H9 (cell line): ENCODE measurements around the gene FAM53B. TPM values are rescaled to one million over a fixed set of nuclear protein-coding genes. Genes with fewer than 3 reads are reported as not detected.

Experiments
- DNase-seq: peaks from one replicate; pipeline ENCODE4 v3.0.0-alpha.2; 2017
- H2AFZ ChIP-seq: one replicate; pipeline ENCODE4 v1.6.1; 2013; ENCODE audit warnings: mild to moderate bottlenecking, low read length, control low read depth, moderate library complexity
- H2AK5ac ChIP-seq: 2 replicates; pipeline ENCODE4 v1.6.1; 2013; ENCODE audit warnings: low read length, control low read depth, mixed read lengths; ENCODE audit not compliant: insufficient read length
- H2BK120ac ChIP-seq: one replicate; pipeline ENCODE4 v1.6.1; 2013; ENCODE audit warnings: low read depth, mild to moderate bottlenecking, low read length, control low read depth, inconsistent platforms; ENCODE audit not compliant: poor library complexity, severe bottlenecking
- H2BK12ac ChIP-seq: 2 replicates; pipeline ENCODE4 v1.6.1; 2013; ENCODE audit warnings: low read length, control low read depth, mixed read lengths, low read depth; ENCODE audit not compliant: insufficient read length
- H2BK15ac ChIP-seq: 2 replicates; pipeline ENCODE4 v1.6.1; 2013; ENCODE audit warnings: low read depth, low read length, control low read depth
- H2BK20ac ChIP-seq: one replicate; pipeline ENCODE4 v1.6.1; 2013; ENCODE audit warnings: low read depth, mild to moderate bottlenecking, low read length, control low read depth, inconsistent platforms; ENCODE audit not compliant: poor library complexity, severe bottlenecking
- H2BK5ac ChIP-seq: 2 replicates; pipeline ENCODE4 v1.6.1; 2013; ENCODE audit warnings: low read length, control low read depth, mixed read lengths; ENCODE audit not compliant: insufficient read length
- H3K14ac ChIP-seq: 2 replicates; pipeline ENCODE4 v1.6.1; 2013; ENCODE audit warnings: low read length, control low read depth; ENCODE audit not compliant: insufficient read depth
- H3K18ac ChIP-seq: 2 replicates; pipeline ENCODE4 v1.6.1; 2013; ENCODE audit warnings: low read depth, mild to moderate bottlenecking, mixed read lengths, low read length, control low read depth; ENCODE audit not compliant: insufficient read length
- H3K23ac ChIP-seq: 2 replicates; pipeline ENCODE4 v1.6.1; 2013; ENCODE audit warnings: low read length, control low read depth, mixed read lengths, low read depth; ENCODE audit not compliant: insufficient read length
- H3K23me2 ChIP-seq: 2 replicates; pipeline ENCODE4 v1.6.1; 2013; ENCODE audit warnings: low read depth, mild to moderate bottlenecking, mixed read lengths, low read length, control low read depth; ENCODE audit not compliant: insufficient read length, poor library complexity, severe bottlenecking
- H3K27ac ChIP-seq: 2 replicates; pipeline ENCODE4 v1.5.1; 2013; ENCODE audit warnings: low read length, control low read depth, mixed read lengths, low read depth; ENCODE audit not compliant: insufficient read length
- H3K27me3 ChIP-seq: 2 replicates; pipeline ENCODE4 v1.6.1; 2013; ENCODE audit warnings: low read length, control low read depth, inconsistent platforms; ENCODE audit not compliant: insufficient read depth
- H3K4ac ChIP-seq: 2 replicates; pipeline ENCODE4 v1.6.1; 2013; ENCODE audit warnings: low read depth, mild to moderate bottlenecking, control low read depth, inconsistent platforms, low read length, moderate library complexity
- H3K4me1 ChIP-seq: 2 replicates; pipeline ENCODE4 v1.6.1; 2013; ENCODE audit warnings: low read length, control low read depth, inconsistent platforms; ENCODE audit not compliant: insufficient read depth
- H3K4me2 ChIP-seq: 2 replicates; pipeline ENCODE4 v1.6.1; 2013; ENCODE audit warnings: low read length, control low read depth, mixed read lengths; ENCODE audit not compliant: insufficient read length, insufficient read depth
- H3K56ac ChIP-seq: 2 replicates; pipeline ENCODE4 v1.6.1; 2013; ENCODE audit warnings: low read depth, mild to moderate bottlenecking, mixed read lengths, low read length, control low read depth; ENCODE audit not compliant: insufficient read length
- H3K79me1 ChIP-seq: 2 replicates; pipeline ENCODE4 v1.6.1; 2013; ENCODE audit warnings: low read depth, mild to moderate bottlenecking, moderate library complexity, low read length, control low read depth, inconsistent platforms; ENCODE audit not compliant: insufficient read depth, poor library complexity, severe bottlenecking
- H3K79me2 ChIP-seq: 2 replicates; pipeline ENCODE4 v1.6.1; 2013; ENCODE audit warnings: low read length, control low read depth, inconsistent platforms; ENCODE audit not compliant: insufficient read depth
- H3K9ac ChIP-seq: 2 replicates; pipeline ENCODE4 v1.6.1; 2013; ENCODE audit warnings: low read length, control low read depth, mixed read lengths; ENCODE audit not compliant: insufficient read length; ENCODE audit errors: extremely low read depth
- H3K9me3 ChIP-seq: one replicate; pipeline ENCODE4 v1.6.1; 2013; ENCODE audit warnings: low read depth, low read length, inconsistent platforms; ENCODE audit not compliant: control insufficient read depth
- H3T11ph ChIP-seq: one replicate; pipeline ENCODE4 v1.6.1; 2013; ENCODE audit warnings: mild to moderate bottlenecking, low read length, control low read depth, inconsistent platforms
- H4K20me1 ChIP-seq: one replicate; pipeline ENCODE4 v1.6.1; 2013; ENCODE audit not compliant: control insufficient read depth, insufficient read length, insufficient read depth
- H4K5ac ChIP-seq: 2 replicates; pipeline ENCODE4 v1.6.1; 2013; ENCODE audit warnings: low read depth, mild to moderate bottlenecking, mixed read lengths, low read length, control low read depth; ENCODE audit not compliant: insufficient read length
- H4K8ac ChIP-seq: replicated peaks from 2 replicates; pipeline ENCODE4 v1.6.1; 2013; ENCODE audit warnings: low read length, control low read depth, mixed read lengths, low read depth; ENCODE audit not compliant: insufficient read length
- H4K91ac ChIP-seq: 2 replicates; pipeline ENCODE4 v1.6.1; 2013; ENCODE audit warnings: low read depth, mild to moderate bottlenecking, moderate library complexity, mixed read lengths, low read length, control low read depth; ENCODE audit not compliant: insufficient read length
- H3K27ac Mint-ChIP-seq, 3 experiments: 2 replicates in 2 of 3; 3 replicates in 1 of 3; pipeline ENCODE4 v1.8.0; 2020 to 2021; ENCODE audit warnings: mixed read lengths in 3 of 3, mild to moderate bottlenecking in 1 of 3, moderate library complexity in 1 of 3
- H3K27me3 Mint-ChIP-seq: 2 replicates; pipeline ENCODE4 v1.8.0; 2021; ENCODE audit warnings: low read depth, mild to moderate bottlenecking, moderate library complexity, mixed read lengths
- H3K36me3 Mint-ChIP-seq, 3 experiments: 2 replicates in 2 of 3; 3 replicates in 1 of 3; pipeline ENCODE4 v1.8.0; 2020 to 2021; ENCODE audit warnings: low read depth in 3 of 3, mixed read lengths in 3 of 3; ENCODE audit not compliant: insufficient read depth in 1 of 3
- H3K4me1 Mint-ChIP-seq, 2 experiments: 2 replicates each; pipeline ENCODE4 v1.8.0; 2020; ENCODE audit warnings: mixed read lengths in 2 of 2
- H3K4me3 Mint-ChIP-seq, 2 experiments: 2 replicates in 1 of 2; 3 replicates in 1 of 2; pipeline ENCODE4 v1.8.0; 2020 to 2021; ENCODE audit warnings: mild to moderate bottlenecking in 2 of 2, mixed read lengths in 2 of 2, moderate library complexity in 1 of 2
- H3K9me3 Mint-ChIP-seq, 2 experiments: 2 replicates in 1 of 2; 3 replicates in 1 of 2; pipeline ENCODE4 v1.8.0; 2020; ENCODE audit warnings: mild to moderate bottlenecking in 2 of 2, mixed read lengths in 2 of 2, moderate library complexity in 1 of 2
- CTCF ChIP-seq: fragments of 200-600 bp; sonication (generic); conservative IDR thresholded peaks from 3 replicates; pipeline ENCODE4 v1.8.0; 2021; ENCODE audit warnings: antibody characterized with exemption, mild to moderate bottlenecking
- WGBS: extraction: QIAGEN DNeasy Blood & Tissue Kit; methylation state at CpG from one replicate; pipeline ENCODE4 v1.1.7; 2013; ENCODE audit warnings: missing lambda C conversion rate, low lambda C conversion rate, mixed read lengths; ENCODE audit not compliant: insufficient read length; ENCODE audit errors: extremely low coverage; 5-methylcytosine and 5-hydroxymethylcytosine counted together
- total RNA-seq: library from RNA; stranded (reverse); gene quantifications from 2 replicates; pipeline ENCODE4 v1.2.1, GENCODE V29; 2021

FAM53B gene
- total RNA-seq, 1 experiment from 2014 or later, result 11.5 TPM

- Histone ChIP-seq H2AFZ (no peak overlapping the region), H2BK120ac (no peak overlapping the region), H3K18ac (no peak overlapping the region), H3K23ac (no peak overlapping the region), H2BK5ac (no peak overlapping the region), H3K14ac (no peak overlapping the region), H3K4ac (no peak overlapping the region), H3K9ac (no peak overlapping the region), H3K27ac (no peak overlapping the region), H3T11ph (no peak overlapping the region), H3K9me3 (no peaks in the 10 kb centered on the region), H3K79me2 (no peaks in the 10 kb centered on the region), H4K5ac (no peak overlapping the region), H3K4me1 (peaks cover 2% of the 10 kb centered on the region; the same call in 1 of the 2 replicates), H3K4me2 (no peak overlapping the region), H2BK12ac (no peak overlapping the region), H2BK20ac (no peak overlapping the region), H2AK5ac (no peak overlapping the region), H3K79me1 (no peaks in the 10 kb centered on the region), H2BK15ac (no peak overlapping the region), H4K8ac (no peak overlapping the region), H3K23me2 (no peaks in the 10 kb centered on the region), H4K91ac (no peak overlapping the region), H3K56ac (no peak overlapping the region), H3K27me3 (no peaks in the 10 kb centered on the region), H4K20me1 (peaks cover 3% of the 10 kb centered on the region)
- no CpG with 5 or more reads among the region's 18 CpGs for WGBS
- H3K27me3 Mint-ChIP-seq, result no peaks in the 10 kb centered on the region
- peak overlapping the region in 2 of 3 experiments; percentile 76 to 96; a peak in 2 of 7 replicates for H3K27ac Mint-ChIP-seq
- peaks cover 7 to 18% of the 10 kb centered on the region in 2 experiments for H3K4me1 Mint-ChIP-seq
- peak; percentile 41; the same call in 2 of the 3 replicates for TF ChIP-seq CTCF
- H3K4me3 Mint-ChIP-seq, result no peak overlapping the region
- H3K36me3 Mint-ChIP-seq, result 0 out of 7 replicates have a peak, but pooled peaks cover 0 to 2% (median 0%) of the 10 kb centered on the region in 3 experiments
- H3K9me3 Mint-ChIP-seq, result no peaks in the 10 kb centered on the region
- peak; percentile 88 for DNase-seq
Observed at GRCh38 chr10:124612611-124613498, 131.3 kb downstream of the FAM53B start.
